Activated naive CD8-positive, alpha-beta T cell treated with anti-CD3 and anti-CD28 coated beads, Interleukin-2, amount 10 ng/mL, durations not matched to agents 7 days and 5 days (primary cell): ENCODE results near the gene SMARCD1. TPM values are rescaled to one million over a fixed set of nuclear protein-coding genes. Genes with fewer than 3 reads are reported as not detected.

Experiments
- ATAC-seq: fragments of 150-1000 bp; cut with Tn5 transposase; one replicate; pipeline ENCODE4 v1.10.0; 2021; ENCODE audit warnings: low read depth, moderate library complexity
- POLR2A ChIA-PET: fragments of 350-600 bp; sonication (Branson Sonifier 250); formaldehyde crosslinking; loops from one replicate; lab custom pipeline; 2021; ENCODE audit warnings: antibody characterized with exemption; lab: Charles Lee
- DNase-seq: peaks from one replicate; pipeline ENCODE4 v3.0.0; 2021
- H3K27ac Mint-ChIP-seq: one replicate; pipeline ENCODE4 v1.8.0; 2022; ENCODE audit warnings: mild to moderate bottlenecking, mixed read lengths
- H3K27me3 Mint-ChIP-seq: one replicate; pipeline ENCODE4 v1.8.0; 2022; ENCODE audit warnings: mild to moderate bottlenecking, moderate library complexity, mixed read lengths
- H3K36me3 Mint-ChIP-seq: one replicate; pipeline ENCODE4 v1.8.0; 2021; ENCODE audit warnings: mild to moderate bottlenecking, mixed read lengths
- H3K4me1 Mint-ChIP-seq: one replicate; pipeline ENCODE4 v1.8.0; 2021; ENCODE audit warnings: mixed read lengths
- H3K4me3 Mint-ChIP-seq: one replicate; pipeline ENCODE4 v1.8.0; 2022; ENCODE audit warnings: mild to moderate bottlenecking, moderate library complexity, mixed read lengths
- H3K9me3 Mint-ChIP-seq: one replicate; pipeline ENCODE4 v1.8.0; 2021; ENCODE audit warnings: mixed read lengths
- total RNA-seq, 2 experiments: library from RNA; stranded (reverse); gene quantifications; one replicate each; pipeline ENCODE4 v1.2.3, GENCODE V29; 2021

The SMARCD1 gene
- total RNA-seq, 2 experiments from 2014 or later = 57.2 to 68.1 TPM

- no peaks in the 10 kb centered on the region for H3K27me3 Mint-ChIP-seq
- H3K4me1 Mint-ChIP-seq = peaks cover 6% of the 10 kb centered on the region
- H3K27ac Mint-ChIP-seq = no peak overlapping the region
- POLR2A ChIA-PET = interaction anchor here (1.5 kb wide), 1 partner anchor 18 kb away, joined by 5 read pairs; the partner anchor contains the start of gene CERS5
- H3K36me3 Mint-ChIP-seq = peaks cover 3% of the 10 kb centered on the region
- DNase-seq (no peak), ATAC-seq (no peak)
- H3K4me3 Mint-ChIP-seq = no peak overlapping the region
- H3K9me3 Mint-ChIP-seq = no peaks in the 10 kb centered on the region
Observed at GRCh38 chr12:50149311-50149710, 64.2 kb downstream of the SMARCD1 start.

Other genes with a start within 250 kb of the SMARCD1 start
- 10 to 100 TPM in 1 of 2 experiments, 1 to 10 TPM in 1; 9.3 to 11.4 TPM for gene BCDIN3D, start 242.2 kb upstream of the SMARCD1 start, total RNA-seq
- gene FAIM2, start 181.4 kb upstream of the SMARCD1 start, total RNA-seq = under 1 TPM in 1 of 2 experiments, not detected in 1; 0.22 TPM
- gene AQP2, start 134.6 kb upstream of the SMARCD1 start, total RNA-seq = not detected
- gene AQP5, start 123.5 kb upstream of the SMARCD1 start, total RNA-seq = not detected
- not detected for gene AQP6, start 112.4 kb upstream of the SMARCD1 start, total RNA-seq
- 100 to 1,000 TPM; 132 to 135 TPM for gene RACGAP1, start 59.8 kb upstream of the SMARCD1 start, total RNA-seq
- gene ASIC1, start 27.7 kb upstream of the SMARCD1 start, total RNA-seq = 10 to 100 TPM; 31.3 to 33.3 TPM
- under 1 TPM; 0.33 to 0.91 TPM for gene GPD1, start 18.7 kb downstream of the SMARCD1 start, total RNA-seq
- 10 to 100 TPM; 47.5 to 54.2 TPM for gene COX14, start 26.9 kb downstream of the SMARCD1 start, total RNA-seq
- gene CERS5, start 82.0 kb downstream of the SMARCD1 start, total RNA-seq = 10 to 100 TPM; 47.1 to 53.0 TPM
- gene LIMA1, start 198.2 kb downstream of the SMARCD1 start, total RNA-seq = 10 to 100 TPM; 11.3 to 13.6 TPM